OCI-LY3 (cell line): Measurements from ENCODE around the gene WDR27.

Experiments
- H2AFZ ChIP-seq: fragments of 200-600, 300-600 bp; shearing (Covaris generic); 2 replicates; pipeline ENCODE4 v1.6.0; 2014; ENCODE audit warnings: antibody characterized with exemption, low read depth, low read length
- H3K27ac ChIP-seq: fragments of 200-600, 300-600 bp; sonication (generic); 2 replicates; pipeline ENCODE4 v1.5.1; 2014; ENCODE audit warnings: mild to moderate bottlenecking, low read length, moderate library complexity, mixed read lengths
- H3K27me3 ChIP-seq: fragments of 200-600, 300-600 bp; sonication (generic); 2 replicates; pipeline ENCODE4 v1.6.1; 2014; ENCODE audit warnings: low read depth, low read length, mixed read lengths
- H3K36me3 ChIP-seq: fragments of 200-600, 300-600 bp; sonication (generic); replicated peaks from 2 replicates; pipeline ENCODE3; 2014; ENCODE audit warnings: low read depth, low read length, mixed read lengths
- H3K4me1 ChIP-seq: fragments of 300-600, 200-600 bp; sonication (generic); 2 replicates; pipeline ENCODE4 v1.6.1; 2014; ENCODE audit warnings: low read length, mixed read lengths
- H3K4me2 ChIP-seq: fragments of 200-600, 300-600 bp; sonication (generic); 2 replicates; pipeline ENCODE4 v1.6.1; 2014; ENCODE audit warnings: low read length, mixed read lengths
- H3K4me3 ChIP-seq: fragments of 300-600, 200-600 bp; sonication (generic); 2 replicates; pipeline ENCODE4 v1.5.1; 2014; ENCODE audit warnings: antibody characterized with exemption, mild to moderate bottlenecking, low read length, moderate library complexity
- H3K79me2 ChIP-seq: fragments of 300-600, 200-600 bp; shearing (Covaris generic); 2 replicates; pipeline ENCODE4 v1.6.1; 2014; ENCODE audit warnings: mild to moderate bottlenecking, low read length, mixed read lengths
- H3K9ac ChIP-seq: fragments of 300-600, 200-600 bp; shearing (Covaris generic); 2 replicates; pipeline ENCODE4 v1.6.0; 2014; ENCODE audit warnings: mild to moderate bottlenecking, low read length, moderate library complexity
- H3K9me3 ChIP-seq: fragments of 200-600, 300-600 bp; shearing (Covaris generic); 2 replicates; pipeline ENCODE4 v1.6.1; 2014; ENCODE audit warnings: low read length, mixed read lengths; ENCODE audit not compliant: insufficient read depth
- H4K20me1 ChIP-seq: fragments of 200-600, 300-600 bp; sonication (generic); 2 replicates; pipeline ENCODE4 v1.6.1; 2016; ENCODE audit warnings: low read length, mixed read lengths; ENCODE audit not compliant: insufficient read depth
- EZH2phosphoT487 ChIP-seq: fragments of 200-600 bp; shearing (Covaris generic); IDR thresholded peaks from 2 replicates; pipeline ENCODE4 v1.6.1; 2018; ENCODE audit warnings: antibody characterized with exemption, mixed run types, low read depth
- TF ChIP-seq, protein P1 (sequence below): fragments of 200-600, 300-600 bp; sonication (generic); IDR thresholded peaks from 2 replicates; pipeline ENCODE4 v1.5.1; 2014; ENCODE audit warnings: antibody characterized with exemption, low read length, low read depth

Gene WDR27

DNA sequence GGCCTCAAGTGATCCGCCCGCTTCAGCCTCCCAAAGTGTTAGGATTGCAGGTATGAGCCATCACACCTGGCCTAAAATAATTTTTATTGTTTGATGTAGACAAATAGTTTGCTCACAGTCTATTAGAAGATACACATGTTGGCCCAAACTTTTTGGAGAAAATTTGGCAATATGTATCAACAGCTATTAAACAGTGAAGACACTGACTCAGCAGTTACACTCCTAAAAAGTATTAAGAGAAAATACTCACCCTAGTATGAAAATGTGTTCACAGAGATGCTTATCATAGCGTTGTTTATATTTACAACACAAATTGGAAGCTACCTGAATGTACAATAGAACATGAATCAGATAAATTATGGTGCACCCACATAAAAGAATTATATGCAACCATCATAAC lies 173.1 kb downstream of the WDR27 start:
- Histone ChIP-seq H3K9me3 (no peaks in the 10 kb centered on the region), H3K4me2 (no peak overlapping the region), H3K79me2 (no peaks in the 10 kb centered on the region), H3K9ac (no peak overlapping the region), H3K36me3 (no peaks in the 10 kb centered on the region), H3K4me3 (no peak overlapping the region), H4K20me1 (no peaks in the 10 kb centered on the region), H2AFZ (no peak overlapping the region), H3K27me3 (no peaks in the 10 kb centered on the region), H3K27ac (no peak overlapping the region), H3K4me1 (no peaks in the 10 kb centered on the region)
- TF ChIP-seq, protein P1, sequence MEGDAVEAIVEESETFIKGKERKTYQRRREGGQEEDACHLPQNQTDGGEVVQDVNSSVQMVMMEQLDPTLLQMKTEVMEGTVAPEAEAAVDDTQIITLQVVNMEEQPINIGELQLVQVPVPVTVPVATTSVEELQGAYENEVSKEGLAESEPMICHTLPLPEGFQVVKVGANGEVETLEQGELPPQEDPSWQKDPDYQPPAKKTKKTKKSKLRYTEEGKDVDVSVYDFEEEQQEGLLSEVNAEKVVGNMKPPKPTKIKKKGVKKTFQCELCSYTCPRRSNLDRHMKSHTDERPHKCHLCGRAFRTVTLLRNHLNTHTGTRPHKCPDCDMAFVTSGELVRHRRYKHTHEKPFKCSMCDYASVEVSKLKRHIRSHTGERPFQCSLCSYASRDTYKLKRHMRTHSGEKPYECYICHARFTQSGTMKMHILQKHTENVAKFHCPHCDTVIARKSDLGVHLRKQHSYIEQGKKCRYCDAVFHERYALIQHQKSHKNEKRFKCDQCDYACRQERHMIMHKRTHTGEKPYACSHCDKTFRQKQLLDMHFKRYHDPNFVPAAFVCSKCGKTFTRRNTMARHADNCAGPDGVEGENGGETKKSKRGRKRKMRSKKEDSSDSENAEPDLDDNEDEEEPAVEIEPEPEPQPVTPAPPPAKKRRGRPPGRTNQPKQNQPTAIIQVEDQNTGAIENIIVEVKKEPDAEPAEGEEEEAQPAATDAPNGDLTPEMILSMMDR: no peak
- no peak for TF ChIP-seq EZH2phosphoT487

DNA sequence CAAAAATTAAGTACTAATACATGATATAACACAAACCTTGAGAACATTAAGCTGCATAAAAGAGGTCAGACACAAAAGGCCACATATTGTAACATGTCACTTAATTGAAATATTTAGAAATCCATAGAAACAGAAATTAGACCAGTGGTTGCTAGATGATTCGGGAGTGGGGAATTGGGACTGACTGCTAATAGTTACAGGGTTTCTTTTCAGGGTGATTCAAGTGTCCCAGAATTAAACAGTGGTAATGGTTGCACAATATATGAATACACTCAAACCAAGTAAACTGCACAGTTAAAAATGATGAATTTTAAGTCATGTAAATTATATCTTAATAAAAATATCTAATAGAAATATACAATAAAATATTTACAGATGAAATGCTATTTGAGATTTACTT lies 174.5 kb downstream of the WDR27 start:
- H3K36me3 ChIP-seq: no peaks in the 10 kb centered on the region
- no peak overlapping the region for H3K9ac ChIP-seq
- no peaks in the 10 kb centered on the region for H4K20me1 ChIP-seq
- no peaks in the 10 kb centered on the region for H3K9me3 ChIP-seq
- no peak overlapping the region for H3K27ac ChIP-seq
- H3K27me3 ChIP-seq: no peaks in the 10 kb centered on the region
- no peak overlapping the region for H3K4me3 ChIP-seq
- no peak overlapping the region for H2AFZ ChIP-seq
- TF ChIP-seq, protein P1: no peak
- no peak for TF ChIP-seq EZH2phosphoT487
- H3K4me2 ChIP-seq: no peak overlapping the region
- H3K79me2 ChIP-seq: no peaks in the 10 kb centered on the region
- no peaks in the 10 kb centered on the region for H3K4me1 ChIP-seq

DNA sequence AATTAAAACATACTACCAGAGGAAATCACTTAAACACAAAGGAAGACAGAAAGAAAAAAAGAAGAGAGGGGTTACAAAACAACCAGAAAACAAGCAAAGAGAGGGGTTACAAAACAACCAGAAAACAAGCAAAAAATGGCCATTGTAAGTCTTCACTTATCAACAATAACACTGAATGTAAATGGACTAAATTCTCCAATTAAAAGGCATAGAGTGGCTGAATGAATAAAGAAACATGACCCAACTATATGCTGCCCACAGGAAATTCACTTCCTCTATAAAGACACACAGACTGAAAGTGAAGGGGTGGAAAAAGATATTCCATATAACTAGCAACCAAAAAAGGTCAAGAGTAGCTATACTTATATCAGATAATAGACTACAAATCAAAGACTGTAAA lies 180.0 kb downstream of the WDR27 start:
- no peak overlapping the region for H2AFZ ChIP-seq
- no peak overlapping the region for H3K4me2 ChIP-seq
- H3K79me2 ChIP-seq: no peaks in the 10 kb centered on the region
- H3K4me1 ChIP-seq: peaks cover 15% of the 10 kb centered on the region
- no peaks in the 10 kb centered on the region for H3K36me3 ChIP-seq
- no peak overlapping the region for H3K9ac ChIP-seq
- no peak overlapping the region for H3K27ac ChIP-seq
- H4K20me1 ChIP-seq: no peaks in the 10 kb centered on the region
- no peaks in the 10 kb centered on the region for H3K27me3 ChIP-seq
- TF ChIP-seq EZH2phosphoT487: no peak
- TF ChIP-seq, protein P1: no peak
- H3K4me3 ChIP-seq: no peak overlapping the region
- H3K9me3 ChIP-seq: no peaks in the 10 kb centered on the region

DNA sequence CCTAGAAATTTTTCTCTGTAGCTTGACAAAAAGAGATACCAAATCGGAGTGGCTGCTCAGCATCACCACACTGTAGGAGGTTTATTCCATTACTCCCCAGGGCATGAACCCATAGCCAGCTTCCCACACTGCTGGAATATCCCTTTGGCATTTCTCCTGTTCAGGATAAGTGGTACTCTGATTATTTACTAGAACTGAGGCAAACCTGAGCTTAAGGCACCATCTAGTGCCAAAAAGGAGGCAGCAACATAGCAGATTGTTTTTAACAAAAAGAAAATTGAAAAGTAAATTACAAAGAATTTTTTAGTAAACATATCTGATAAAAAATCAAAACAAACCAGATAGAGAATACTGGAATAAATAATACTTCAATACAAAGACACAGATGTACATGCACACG lies 181.7 kb downstream of the WDR27 start:
- Histone ChIP-seq H3K4me1 (peaks cover 15% of the 10 kb centered on the region), H3K4me3 (no peak overlapping the region), H3K27ac (no peak overlapping the region), H3K9me3 (no peaks in the 10 kb centered on the region), H3K36me3 (no peaks in the 10 kb centered on the region), H3K4me2 (peak overlapping the region; percentile 10; the same call in 1 of the 2 replicates), H4K20me1 (no peaks in the 10 kb centered on the region), H3K27me3 (no peaks in the 10 kb centered on the region), H3K9ac (no peak overlapping the region), H3K79me2 (no peaks in the 10 kb centered on the region), H2AFZ (no peak overlapping the region)
- TF ChIP-seq EZH2phosphoT487: no peak
- TF ChIP-seq, protein P1: no peak
